ENCODE measurements around the gene FANK1. TPM values are rescaled to one million over a fixed set of nuclear protein-coding genes. Genes with fewer than 3 reads are reported as not detected.

The FANK1 gene
- total RNA-seq, 1 experiment from 2014 or later: 1.4 TPM

DNA sequence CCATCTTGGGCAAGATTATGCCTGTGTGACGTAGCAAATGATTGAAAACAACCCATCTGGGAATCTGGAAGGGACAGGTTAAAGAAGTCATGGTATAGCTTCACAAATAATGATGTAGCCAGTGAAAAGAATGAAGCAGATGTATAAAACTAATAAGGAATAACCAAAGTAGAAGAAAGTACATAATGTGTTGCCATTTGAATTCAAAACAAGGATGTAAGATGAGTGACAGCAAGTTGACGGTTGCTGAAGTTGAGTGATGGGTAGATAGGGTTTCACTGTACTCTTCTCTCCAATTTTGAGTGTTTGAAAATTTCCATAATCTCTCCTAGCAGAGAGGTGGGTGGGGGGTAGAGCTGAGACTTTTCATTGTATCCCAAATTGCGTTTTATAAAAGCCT is 133.6 kb downstream of the FANK1 start:
- TF ChIP-seq EZH2 (IDR thresholded peaks at IDR 0.05; ENCODE audit: borderline replicate concordance, low read depth, low read length, poor library complexity, severe bottlenecking): no peak
- TF ChIP-seq, protein P1, sequence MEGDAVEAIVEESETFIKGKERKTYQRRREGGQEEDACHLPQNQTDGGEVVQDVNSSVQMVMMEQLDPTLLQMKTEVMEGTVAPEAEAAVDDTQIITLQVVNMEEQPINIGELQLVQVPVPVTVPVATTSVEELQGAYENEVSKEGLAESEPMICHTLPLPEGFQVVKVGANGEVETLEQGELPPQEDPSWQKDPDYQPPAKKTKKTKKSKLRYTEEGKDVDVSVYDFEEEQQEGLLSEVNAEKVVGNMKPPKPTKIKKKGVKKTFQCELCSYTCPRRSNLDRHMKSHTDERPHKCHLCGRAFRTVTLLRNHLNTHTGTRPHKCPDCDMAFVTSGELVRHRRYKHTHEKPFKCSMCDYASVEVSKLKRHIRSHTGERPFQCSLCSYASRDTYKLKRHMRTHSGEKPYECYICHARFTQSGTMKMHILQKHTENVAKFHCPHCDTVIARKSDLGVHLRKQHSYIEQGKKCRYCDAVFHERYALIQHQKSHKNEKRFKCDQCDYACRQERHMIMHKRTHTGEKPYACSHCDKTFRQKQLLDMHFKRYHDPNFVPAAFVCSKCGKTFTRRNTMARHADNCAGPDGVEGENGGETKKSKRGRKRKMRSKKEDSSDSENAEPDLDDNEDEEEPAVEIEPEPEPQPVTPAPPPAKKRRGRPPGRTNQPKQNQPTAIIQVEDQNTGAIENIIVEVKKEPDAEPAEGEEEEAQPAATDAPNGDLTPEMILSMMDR (conservative IDR thresholded peaks at IDR 0.05; ENCODE audit: low read depth, low read length): no peak
- Histone ChIP-seq H3K4me3 (ENCODE audit: low read depth, low read length, poor library complexity, severe bottlenecking) (no peak overlapping the region), H3K36me3 (ENCODE audit: insufficient read depth, low read length, poor library complexity, severe bottlenecking) (no peaks in the 10 kb centered on the region), H3K4me1 (ENCODE audit: insufficient read depth, low read length, poor library complexity, severe bottlenecking) (no peaks in the 10 kb centered on the region), H3K27ac (ENCODE audit: low read depth, low read length, poor library complexity, severe bottlenecking) (no peak overlapping the region), H3K9me3 (ENCODE audit: low read depth, low read length, poor library complexity, severe bottlenecking) (peaks cover 7% of the 10 kb centered on the region), H3K27me3 (replicated peaks; ENCODE audit: insufficient read depth, low read depth, low read length, poor library complexity) (no peaks in the 10 kb centered on the region)
- POLR2A ChIA-PET (ENCODE audit: low non-redundant PET): no interaction called here
- intact Hi-C loops (cut with micrococcal nuclease; ENCODE audit: unreplicated experiment): no loop called here
- BruUV-seq (replicated peaks): no TSS peak
- no peak for DNase-seq (ENCODE audit: low spot score)
- CTCF ChIA-PET: no interaction called here

DNA sequence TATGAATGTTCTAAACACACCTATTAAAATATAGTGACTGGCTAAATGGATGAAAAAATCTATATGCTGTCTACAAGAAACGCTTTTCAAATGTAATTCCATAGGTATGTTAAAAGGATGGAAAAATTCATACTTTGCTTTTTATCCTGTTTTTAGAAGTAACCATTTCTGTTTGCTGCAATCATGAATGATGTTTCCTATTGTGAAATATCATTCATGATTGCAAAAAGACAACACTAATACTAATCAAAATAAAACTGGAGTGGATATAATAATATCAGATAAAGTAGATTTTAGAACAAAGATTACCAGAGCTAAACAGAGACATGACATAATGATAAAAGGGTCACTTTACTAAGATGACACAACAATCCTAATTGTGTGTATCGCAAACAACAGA is 138.2 kb downstream of the FANK1 start:
- no peak for TF ChIP-seq EZH2 (IDR thresholded peaks at IDR 0.05; ENCODE audit: borderline replicate concordance, low read depth, low read length, poor library complexity, severe bottlenecking)
- TF ChIP-seq, protein P1 (conservative IDR thresholded peaks at IDR 0.05; ENCODE audit: low read depth, low read length): no peak
- intact Hi-C loops (cut with micrococcal nuclease; ENCODE audit: unreplicated experiment): no loop called here
- no peak for DNase-seq (ENCODE audit: low spot score)
- no peaks in the 10 kb centered on the region for H3K27me3 ChIP-seq (replicated peaks; ENCODE audit: insufficient read depth, low read depth, low read length, poor library complexity)
- no peaks in the 10 kb centered on the region for H3K36me3 ChIP-seq (ENCODE audit: insufficient read depth, low read length, poor library complexity, severe bottlenecking)
- no peak overlapping the region for H3K27ac ChIP-seq (ENCODE audit: low read depth, low read length, poor library complexity, severe bottlenecking)
- no peaks in the 10 kb centered on the region for H3K4me1 ChIP-seq (ENCODE audit: insufficient read depth, low read length, poor library complexity, severe bottlenecking)
- BruUV-seq (replicated peaks): no TSS peak
- ChIA-PET CTCF (no interaction called here), POLR2A (ENCODE audit: low non-redundant PET) (no interaction called here)
- H3K4me3 ChIP-seq (ENCODE audit: low read depth, low read length, poor library complexity, severe bottlenecking): no peak overlapping the region
- peaks cover 7% of the 10 kb centered on the region for H3K9me3 ChIP-seq (ENCODE audit: low read depth, low read length, poor library complexity, severe bottlenecking)

DNA sequence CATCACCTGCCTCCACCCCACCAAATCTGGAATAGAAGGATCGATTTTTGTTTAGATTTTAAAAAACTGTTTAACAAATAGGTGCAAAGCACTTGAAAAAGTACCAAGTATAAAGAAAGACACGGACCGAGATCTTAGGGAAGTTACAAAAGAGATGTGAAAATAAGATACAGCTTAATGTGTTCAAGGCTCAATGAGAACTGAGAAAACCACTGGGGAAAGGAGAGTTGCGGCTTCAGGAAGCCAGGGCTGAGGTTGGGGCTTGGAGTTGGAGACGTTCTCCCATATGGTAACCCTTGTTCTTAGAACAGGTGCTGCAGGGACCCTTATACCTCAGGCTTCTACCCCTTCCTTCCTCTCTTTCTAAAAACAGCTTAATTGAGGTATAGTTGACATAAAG is 140.2 kb downstream of the FANK1 start:
- no peak for DNase-seq (ENCODE audit: low spot score)
- Histone ChIP-seq H3K36me3 (ENCODE audit: insufficient read depth, low read length, poor library complexity, severe bottlenecking) (no peaks in the 10 kb centered on the region), H3K9me3 (ENCODE audit: low read depth, low read length, poor library complexity, severe bottlenecking) (peaks cover 7% of the 10 kb centered on the region), H3K4me1 (ENCODE audit: insufficient read depth, low read length, poor library complexity, severe bottlenecking) (no peaks in the 10 kb centered on the region), H3K4me3 (ENCODE audit: low read depth, low read length, poor library complexity, severe bottlenecking) (no peak overlapping the region), H3K27ac (ENCODE audit: low read depth, low read length, poor library complexity, severe bottlenecking) (no peak overlapping the region), H3K27me3 (replicated peaks; ENCODE audit: insufficient read depth, low read depth, low read length, poor library complexity) (no peaks in the 10 kb centered on the region)
- CTCF ChIA-PET: no interaction called here
- TF ChIP-seq EZH2 (IDR thresholded peaks at IDR 0.05; ENCODE audit: borderline replicate concordance, low read depth, low read length, poor library complexity, severe bottlenecking): no peak
- TF ChIP-seq, protein P1 (conservative IDR thresholded peaks at IDR 0.05; ENCODE audit: low read depth, low read length): no peak
- POLR2A ChIA-PET (ENCODE audit: low non-redundant PET): no interaction called here
- no TSS peak for BruUV-seq (replicated peaks)
- intact Hi-C loops (cut with micrococcal nuclease; ENCODE audit: unreplicated experiment): no loop called here
